GM12875 (cell line): ENCODE data around the gene IRAK2.
A peak's percentile ranks its signal among the peaks of the same experiment; 100 is the strongest.
"Not testable (repeated sequence)": the region's sequence is repeated elsewhere in the genome, so short reads cannot be mapped to it uniquely, and the experiment has no call there.

Experiments
- H3K4me3 ChIP-seq: one replicate; pipeline ENCODE4 v1.5.1; 2011; ENCODE audit warnings: low read depth, low read length, control low read depth
- TF ChIP-seq, protein P1 (sequence below): IDR thresholded peaks from 2 replicates; pipeline ENCODE4 v1.5.1; 2011; ENCODE audit warnings: low read depth, mild to moderate bottlenecking, control low read depth, inconsistent platforms, low read length, moderate library complexity, borderline replicate concordance; ENCODE audit not compliant: insufficient read depth

Gene IRAK2

DNA sequence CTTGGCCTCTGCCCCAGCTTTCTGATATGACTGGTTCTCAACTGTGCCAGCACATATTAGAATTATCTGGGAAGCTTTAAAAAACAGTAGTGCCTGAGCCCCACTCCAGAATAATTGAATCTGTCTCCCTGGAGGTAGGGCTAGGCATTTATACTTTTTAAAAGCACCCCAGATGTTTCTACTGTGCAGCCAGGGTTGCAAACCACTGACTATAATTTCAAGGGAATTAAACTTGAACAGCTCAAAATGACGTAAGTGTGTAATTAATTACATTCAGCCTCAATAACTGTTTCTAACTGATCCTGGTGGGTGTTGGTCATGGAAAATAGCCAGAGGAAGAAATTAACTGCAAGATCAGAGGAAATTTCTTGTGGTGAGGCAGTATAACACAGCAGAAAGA, 4.4 kb upstream of the IRAK2 start:
- TF ChIP-seq, protein P1, sequence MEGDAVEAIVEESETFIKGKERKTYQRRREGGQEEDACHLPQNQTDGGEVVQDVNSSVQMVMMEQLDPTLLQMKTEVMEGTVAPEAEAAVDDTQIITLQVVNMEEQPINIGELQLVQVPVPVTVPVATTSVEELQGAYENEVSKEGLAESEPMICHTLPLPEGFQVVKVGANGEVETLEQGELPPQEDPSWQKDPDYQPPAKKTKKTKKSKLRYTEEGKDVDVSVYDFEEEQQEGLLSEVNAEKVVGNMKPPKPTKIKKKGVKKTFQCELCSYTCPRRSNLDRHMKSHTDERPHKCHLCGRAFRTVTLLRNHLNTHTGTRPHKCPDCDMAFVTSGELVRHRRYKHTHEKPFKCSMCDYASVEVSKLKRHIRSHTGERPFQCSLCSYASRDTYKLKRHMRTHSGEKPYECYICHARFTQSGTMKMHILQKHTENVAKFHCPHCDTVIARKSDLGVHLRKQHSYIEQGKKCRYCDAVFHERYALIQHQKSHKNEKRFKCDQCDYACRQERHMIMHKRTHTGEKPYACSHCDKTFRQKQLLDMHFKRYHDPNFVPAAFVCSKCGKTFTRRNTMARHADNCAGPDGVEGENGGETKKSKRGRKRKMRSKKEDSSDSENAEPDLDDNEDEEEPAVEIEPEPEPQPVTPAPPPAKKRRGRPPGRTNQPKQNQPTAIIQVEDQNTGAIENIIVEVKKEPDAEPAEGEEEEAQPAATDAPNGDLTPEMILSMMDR: no peak

DNA sequence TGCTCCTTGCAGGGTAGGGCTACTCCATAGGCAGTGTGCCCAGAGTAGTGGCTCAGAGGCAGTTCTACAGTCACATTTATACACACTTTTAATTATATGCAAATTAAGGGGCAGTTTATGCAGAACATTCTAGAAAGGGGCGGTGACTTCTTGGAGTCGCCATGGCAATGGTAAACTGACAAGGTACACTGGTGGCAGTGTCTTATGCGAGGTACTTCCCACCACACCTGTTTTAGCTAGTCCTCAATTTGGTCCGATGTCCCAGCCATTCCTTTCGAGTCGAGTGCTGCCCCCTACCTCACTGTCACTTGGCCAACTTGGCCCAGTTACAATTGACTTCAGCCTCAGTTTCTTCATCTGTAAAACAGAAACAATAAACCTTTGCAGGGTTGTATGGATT, 3.8 kb upstream of the IRAK2 start:
- TF ChIP-seq, protein P1: no peak
- no peak overlapping the region for H3K4me3 ChIP-seq

More for the DNA sequence above, 4.4 kb upstream of the IRAK2 start:
- H3K4me3 ChIP-seq: no peak overlapping the region

DNA sequence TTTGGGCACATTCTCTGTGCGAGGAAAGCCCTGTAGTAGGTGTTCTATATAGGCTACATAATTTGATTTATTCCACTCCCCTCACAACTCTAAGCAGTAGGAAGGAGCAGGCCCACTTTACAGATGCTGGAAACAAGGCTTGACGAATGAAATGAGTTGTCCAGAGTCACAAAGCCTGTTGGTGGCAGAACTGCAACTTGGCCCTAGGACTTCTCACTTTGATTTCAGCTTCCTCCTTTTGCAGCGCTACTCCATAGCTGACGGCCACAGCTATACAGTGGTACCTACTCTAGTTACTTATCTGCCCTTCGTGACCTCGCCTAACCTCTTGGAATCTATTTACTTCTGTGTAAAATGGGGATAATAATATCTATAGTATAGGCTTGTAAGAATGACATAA, 2.5 kb upstream of the IRAK2 start:
- TF ChIP-seq, protein P1: no peak
- no peak overlapping the region for H3K4me3 ChIP-seq

DNA sequence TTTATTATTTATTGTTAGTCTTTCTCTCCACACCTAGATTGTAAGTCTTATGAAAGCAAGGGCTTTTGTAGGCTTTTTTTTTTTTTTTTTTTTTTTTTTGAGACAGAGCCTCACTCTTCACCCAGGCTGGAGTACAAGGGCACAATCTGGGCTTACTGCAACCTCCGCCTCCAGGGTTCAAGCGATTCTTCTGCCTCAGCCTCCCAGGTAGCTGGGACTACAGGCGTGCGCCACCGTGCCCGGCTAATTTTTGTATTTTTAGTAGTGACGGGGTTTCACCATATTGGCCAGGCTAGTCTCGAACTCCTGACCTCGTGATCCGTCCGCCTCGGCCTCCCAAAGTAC, 546 bp upstream of the IRAK2 start:
- not testable (repeated sequence) for H3K4me3 ChIP-seq

DNA sequence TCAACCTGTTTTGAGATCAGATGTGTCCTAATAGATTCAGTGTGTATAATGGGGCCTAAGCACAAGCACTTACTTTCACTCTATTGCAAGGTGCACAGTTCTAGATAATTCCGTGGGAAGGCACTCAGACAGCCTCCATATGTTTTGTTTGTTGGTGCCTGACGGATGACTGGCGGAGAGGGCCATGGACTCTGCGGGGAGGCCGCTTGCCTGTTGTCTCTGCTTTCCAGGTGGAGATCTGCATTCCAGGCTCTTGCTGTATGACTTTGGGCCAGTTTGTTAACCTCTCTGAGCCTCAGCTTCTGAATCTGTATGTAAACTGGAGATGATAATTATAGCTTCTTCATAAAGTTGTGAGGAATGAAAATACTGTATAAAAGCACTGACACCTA, 1.5 kb downstream of the IRAK2 start:
- TF ChIP-seq, protein P1: no peak
- no peak overlapping the region for H3K4me3 ChIP-seq

DNA sequence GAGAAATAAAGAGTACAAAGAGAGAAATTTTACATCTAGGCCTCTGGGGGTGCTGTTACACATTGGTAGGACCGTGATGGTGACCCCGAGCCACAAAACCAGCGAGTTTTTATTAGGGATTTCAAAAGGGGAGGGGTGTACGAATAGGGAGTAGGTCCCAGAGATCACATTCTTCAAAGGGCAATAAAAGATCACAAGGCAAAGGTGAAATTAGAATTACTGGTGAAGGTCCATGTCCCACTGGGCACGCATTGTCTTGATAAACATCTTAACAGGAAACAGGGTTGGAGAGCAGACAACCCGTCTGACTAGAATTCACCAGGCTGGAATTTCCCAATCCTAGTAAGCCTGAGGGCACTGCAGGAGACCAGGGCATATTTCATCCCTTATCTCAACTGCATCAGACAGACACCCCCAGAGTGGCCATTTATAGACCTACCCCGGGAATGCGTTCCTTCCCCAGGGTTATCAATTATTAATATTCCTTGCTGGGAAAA, 4.3 kb downstream of the IRAK2 start:
- no peak overlapping the region for H3K4me3 ChIP-seq

DNA sequence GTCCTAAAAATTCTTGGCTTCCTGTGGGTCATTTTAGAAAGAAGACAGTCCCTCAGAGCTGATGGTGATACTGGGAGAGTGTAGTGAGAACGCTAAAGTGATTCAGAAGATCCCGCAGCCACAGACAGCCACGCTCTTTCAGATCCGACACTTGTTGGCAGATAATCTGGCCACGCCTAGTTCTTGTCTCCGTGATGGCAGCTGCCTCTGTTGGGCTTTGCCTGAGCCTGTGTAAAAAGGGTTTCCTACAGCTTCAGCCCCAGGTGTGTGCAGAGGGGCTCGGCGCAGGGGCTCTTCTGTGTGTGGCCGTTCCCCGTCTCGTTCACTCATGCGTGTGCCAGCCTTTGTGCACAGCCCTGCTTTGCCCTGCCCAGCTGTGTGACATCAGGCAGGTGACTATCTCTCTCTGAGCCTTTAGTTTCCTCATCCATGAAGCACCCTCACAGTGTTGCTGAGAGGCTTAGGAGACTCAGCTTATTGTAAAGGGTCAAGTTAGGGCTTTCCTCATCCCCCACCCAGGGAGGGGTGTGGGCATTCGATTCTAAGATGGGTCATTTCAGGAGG, 6.3 kb downstream of the IRAK2 start:
- TF ChIP-seq, protein P1: no peak
- no peak overlapping the region for H3K4me3 ChIP-seq

More for the DNA sequence above, 4.3 kb downstream of the IRAK2 start:
- TF ChIP-seq, protein P1: 0 out of 2 replicates have a peak, but pooled peaks have one; percentile 34
